ENCODE data around the gene EFNA1.

Gene EFNA1

GRCh38 chr1:155127105-155127966 lies at the start of gene EFNA1:
Gene EFNA1, plus strand, starts transcription at chr1:155127876. Its CDS starts 102 bp downstream, at chr1:155127978.
- Histone ChIP-seq H3K27me3 (ENCODE audit: low read depth, low read length) (peaks cover 9% of the 10 kb centered on the region), H3K4me1 (ENCODE audit: control insufficient read depth in 1 of 2, insufficient read depth in 2 of 2, low read length in 2 of 2) (peaks cover 0 to 40% of the 10 kb centered on the region in 2 donors), H3K9me3 (ENCODE audit: control insufficient read depth in 1 of 2, low read length in 2 of 2) (no peaks in the 10 kb centered on the region), H3K36me3 (ENCODE audit: control insufficient read depth in 1 of 2, insufficient read depth in 2 of 2, low read length in 2 of 2) (peaks cover 5 to 7% of the 10 kb centered on the region in 2 donors), H3K27ac (ENCODE audit: low read length) (peak within 1 kb of the TSS; percentile 95), H3K4me3 (ENCODE audit: low read depth in 1 of 2, low read length in 2 of 2) (peak within 1 kb of the TSS; percentile 67 to 84)

- Histone ChIP-seq H3K36me3 (ENCODE audit: control insufficient read depth in 1 of 2, insufficient read depth in 2 of 2, low read length in 2 of 2) (no peaks in the 10 kb centered on the region), H3K27me3 (ENCODE audit: low read depth, low read length) (peaks cover 46% of the 10 kb centered on the region), H3K27ac (ENCODE audit: low read length) (no peak within 1 kb of the TSS), H3K4me3 (ENCODE audit: low read depth in 1 of 2, low read length in 2 of 2) (peak within 1 kb of the TSS; percentile 26 to 53), H3K4me1 (ENCODE audit: control insufficient read depth in 1 of 2, insufficient read depth in 2 of 2, low read length in 2 of 2) (peaks cover 8 to 46% of the 10 kb centered on the region in 2 donors), H3K9me3 (ENCODE audit: control insufficient read depth in 1 of 2, low read length in 2 of 2) (no peaks in the 10 kb centered on the region)
Measured at GRCh38 chr1:155078469-155079209, 49.0 kb upstream of the EFNA1 start, which contains the start of gene EFNA3. Gene EFNA3, plus strand, starts transcription at chr1:155078837. Its CDS starts 105 bp downstream, at chr1:155078942.

GRCh38 chr1:155079210-155079486 lies 48.5 kb upstream of the EFNA1 start:
- Histone ChIP-seq H3K4me1 (ENCODE audit: control insufficient read depth in 1 of 2, insufficient read depth in 2 of 2, low read length in 2 of 2) (peaks cover 8 to 50% of the 10 kb centered on the region in 2 donors), H3K9me3 (ENCODE audit: control insufficient read depth in 1 of 2, low read length in 2 of 2) (no peaks in the 10 kb centered on the region), H3K27ac (ENCODE audit: low read length) (no peak overlapping the region), H3K36me3 (ENCODE audit: control insufficient read depth in 1 of 2, insufficient read depth in 2 of 2, low read length in 2 of 2) (no peaks in the 10 kb centered on the region), H3K4me3 (ENCODE audit: low read depth in 1 of 2, low read length in 2 of 2) (peak overlapping the region in 1 of 2 donors; percentile 53), H3K27me3 (ENCODE audit: low read depth, low read length) (peaks cover 51% of the 10 kb centered on the region)

GRCh38 chr1:155079487-155080311 lies 48.0 kb upstream of the EFNA1 start:
- Histone ChIP-seq H3K27ac (ENCODE audit: low read length) (no peak overlapping the region), H3K4me3 (ENCODE audit: low read depth in 1 of 2, low read length in 2 of 2) (peak overlapping the region in 1 of 2 donors; percentile 53), H3K36me3 (ENCODE audit: control insufficient read depth in 1 of 2, insufficient read depth in 2 of 2, low read length in 2 of 2) (no peaks in the 10 kb centered on the region), H3K9me3 (ENCODE audit: control insufficient read depth in 1 of 2, low read length in 2 of 2) (no peaks in the 10 kb centered on the region), H3K4me1 (ENCODE audit: control insufficient read depth in 1 of 2, insufficient read depth in 2 of 2, low read length in 2 of 2) (peaks cover 8 to 54% of the 10 kb centered on the region in 2 donors), H3K27me3 (ENCODE audit: low read depth, low read length) (peaks cover 54% of the 10 kb centered on the region)

- Histone ChIP-seq H3K27ac (ENCODE audit: low read length) (no peak overlapping the region), H3K27me3 (ENCODE audit: low read depth, low read length) (peaks cover 54% of the 10 kb centered on the region), H3K9me3 (ENCODE audit: control insufficient read depth in 1 of 2, low read length in 2 of 2) (no peaks in the 10 kb centered on the region), H3K4me3 (ENCODE audit: low read depth in 1 of 2, low read length in 2 of 2) (peak overlapping the region in 1 of 2 donors; percentile 53), H3K4me1 (ENCODE audit: control insufficient read depth in 1 of 2, insufficient read depth in 2 of 2, low read length in 2 of 2) (peaks cover 8 to 54% of the 10 kb centered on the region in 2 donors), H3K36me3 (ENCODE audit: control insufficient read depth in 1 of 2, insufficient read depth in 2 of 2, low read length in 2 of 2) (no peaks in the 10 kb centered on the region)
Measured at GRCh38 chr1:155080312-155081228, 47.1 kb upstream of the EFNA1 start.

GRCh38 chr1:155081472-155082300 lies 46.0 kb upstream of the EFNA1 start:
- Histone ChIP-seq H3K27ac (ENCODE audit: low read length) (no peak overlapping the region), H3K4me1 (ENCODE audit: control insufficient read depth in 1 of 2, insufficient read depth in 2 of 2, low read length in 2 of 2) (peaks cover 8 to 54% of the 10 kb centered on the region in 2 donors), H3K4me3 (ENCODE audit: low read depth in 1 of 2, low read length in 2 of 2) (peak overlapping the region in 1 of 2 donors; percentile 42), H3K36me3 (ENCODE audit: control insufficient read depth in 1 of 2, insufficient read depth in 2 of 2, low read length in 2 of 2) (no peaks in the 10 kb centered on the region), H3K27me3 (ENCODE audit: low read depth, low read length) (peaks cover 54% of the 10 kb centered on the region), H3K9me3 (ENCODE audit: control insufficient read depth in 1 of 2, low read length in 2 of 2) (no peaks in the 10 kb centered on the region)

GRCh38 chr1:155082301-155083051 lies 45.2 kb upstream of the EFNA1 start:
- peaks cover 54% of the 10 kb centered on the region for H3K27me3 ChIP-seq (ENCODE audit: low read depth, low read length)
- no peaks in the 10 kb centered on the region for H3K9me3 ChIP-seq (ENCODE audit: control insufficient read depth in 1 of 2, low read length in 2 of 2)
- peak overlapping the region in 1 of 2 donors; percentile 42 for H3K4me3 ChIP-seq (ENCODE audit: low read depth in 1 of 2, low read length in 2 of 2)
- H3K27ac ChIP-seq (ENCODE audit: low read length): no peak overlapping the region
- H3K4me1 ChIP-seq (ENCODE audit: control insufficient read depth in 1 of 2, insufficient read depth in 2 of 2, low read length in 2 of 2): peaks cover 8 to 54% of the 10 kb centered on the region in 2 donors
- H3K36me3 ChIP-seq (ENCODE audit: control insufficient read depth in 1 of 2, insufficient read depth in 2 of 2, low read length in 2 of 2): no peaks in the 10 kb centered on the region

GRCh38 chr1:155083052-155083541 lies 44.6 kb upstream of the EFNA1 start:
- Histone ChIP-seq H3K4me1 (ENCODE audit: control insufficient read depth in 1 of 2, insufficient read depth in 2 of 2, low read length in 2 of 2) (peaks cover 8 to 54% of the 10 kb centered on the region in 2 donors), H3K27ac (ENCODE audit: low read length) (no peak overlapping the region), H3K4me3 (ENCODE audit: low read depth in 1 of 2, low read length in 2 of 2) (no peak overlapping the region), H3K9me3 (ENCODE audit: control insufficient read depth in 1 of 2, low read length in 2 of 2) (no peaks in the 10 kb centered on the region), H3K36me3 (ENCODE audit: control insufficient read depth in 1 of 2, insufficient read depth in 2 of 2, low read length in 2 of 2) (no peaks in the 10 kb centered on the region), H3K27me3 (ENCODE audit: low read depth, low read length) (peaks cover 54% of the 10 kb centered on the region)

Measured in muscle layer of duodenum (tissue), 2 donors.